ENCODE results near the gene ADAMTS1. TPM values are rescaled to one million over a fixed set of nuclear protein-coding genes. Genes with fewer than 3 reads are reported as not detected.
A peak's percentile ranks its signal among the peaks of the same experiment; 100 is the strongest.

The ADAMTS1 gene
- total and polyA plus RNA-seq, 2 of the 13 experiments (the other 11 are each of a cell fraction or from before 2014, with no cell fraction given) = 0.02 to 0.11 TPM

- CTCF ChIA-PET (ENCODE audit: low intra/inter-chr PET ratio, low total read pairs) = no interaction called here
Observed at GRCh38 chr21:26840912-26841311, 4.3 kb downstream of the ADAMTS1 start.

GRCh38 chr21:26840201-26840600, 5.0 kb downstream of the ADAMTS1 start:
- no peak overlapping the region for H3K27ac ChIP-seq (ENCODE audit: extremely low read length, insufficient read depth, low read length)
- intact Hi-C loops (cut with micrococcal nuclease; ENCODE audit: unreplicated experiment) (no loop called here), in situ Hi-C loops (cut with HindIII; ENCODE audit: extremely low pct_ligation_motif_present, low pct_unique_long_range_greater_than_20kb) (no loop called here)
- no peak for FAIRE-seq
- DNase-seq (ENCODE audit: low spot score) = no peak
- no peak overlapping the region for H3K9ac ChIP-seq (ENCODE audit: insufficient read depth, low read depth, low read length)
- H3K27me3 ChIP-seq (ENCODE audit: control insufficient read depth in 1 of 2, insufficient read depth in 2 of 2, low read length in 2 of 2) = peaks cover 4 to 24% of the 10 kb centered on the region in 2 experiments; a peak in 3 of 5 replicates
- H2AFZ ChIP-seq (ENCODE audit: low read length) = no peak overlapping the region
- H3K36me3 ChIP-seq (replicated peaks in 1 of 2; ENCODE audit: control insufficient read depth in 1 of 2, insufficient read depth in 2 of 2, low read length in 2 of 2) = no peaks in the 10 kb centered on the region
- 0 out of 2 replicates have a peak, but pooled peaks cover 19% of the 10 kb centered on the region for H3K4me1 ChIP-seq (ENCODE audit: insufficient read depth, low read length)
- WGBS (ENCODE audit: low lambda C conversion rate) = 49% methylated on average over 10 of the region's 10 CpGs
- no peaks in the 10 kb centered on the region for H4K20me1 ChIP-seq (ENCODE audit: insufficient read depth, low read length)
- no peak overlapping the region for H3K4me3 ChIP-seq (replicated peaks in 1 of 3; ENCODE audit: insufficient read depth in 1 of 3, low read depth in 2 of 3, low read length in 3 of 3)
- no peaks in the 10 kb centered on the region for H3K79me2 ChIP-seq (ENCODE audit: insufficient read depth, low read length)
- no peak for ATAC-seq
- CTCF ChIA-PET (ENCODE audit: low intra/inter-chr PET ratio, low total read pairs) = no interaction called here
- H3K4me2 ChIP-seq (ENCODE audit: low read depth, low read length) = no peak overlapping the region
- no TSS peak for BruUV-seq (replicated peaks)
- H3K9me3 ChIP-seq (ENCODE audit: low read length) = no peaks in the 10 kb centered on the region
- POLR2A ChIA-PET = no interaction called here
- TF ChIP-seq ZNF704 (CRISPR knock-in tag; IDR thresholded peaks at IDR 0.05; ENCODE audit: borderline replicate concordance) (no peak), PLSCR1 (CRISPR knock-in tag; IDR thresholded peaks at IDR 0.05; ENCODE audit: borderline replicate concordance) (no peak), KLF16 (CRISPR knock-in tag; IDR thresholded peaks at IDR 0.05) (no peak), PHF21A (CRISPR knock-in tag; IDR thresholded peaks at IDR 0.05) (no peak), FOXO1 (CRISPR knock-in tag; IDR thresholded peaks at IDR 0.05) (no peak), ZNF543 (CRISPR knock-in tag; IDR thresholded peaks at IDR 0.05) (no peak), KDM2A (CRISPR knock-in tag; IDR thresholded peaks at IDR 0.05; ENCODE audit: borderline replicate concordance, low read depth) (no peak), ZNF343 (CRISPR knock-in tag; IDR thresholded peaks at IDR 0.05) (no peak), NFATC3 (CRISPR knock-in tag; IDR thresholded peaks at IDR 0.05) (no peak), ZNF569 (CRISPR knock-in tag; IDR thresholded peaks at IDR 0.05; ENCODE audit: borderline replicate concordance) (no peak), ZEB1 (IDR thresholded peaks at IDR 0.05; ENCODE audit: insufficient replicate concordance, low read depth) (no peak), ZNF281 (CRISPR knock-in tag; IDR thresholded peaks at IDR 0.05; ENCODE audit: borderline replicate concordance) (no peak), ZC3H13 (CRISPR knock-in tag; IDR thresholded peaks at IDR 0.05) (no peak)

More at GRCh38 chr21:26840912-26841311, 4.3 kb downstream of the ADAMTS1 start:
- Histone ChIP-seq H3K36me3 (replicated peaks in 1 of 2; ENCODE audit: control insufficient read depth in 1 of 2, insufficient read depth in 2 of 2, low read length in 2 of 2) (no peaks in the 10 kb centered on the region), H3K9me3 (ENCODE audit: low read length) (no peaks in the 10 kb centered on the region), H2AFZ (ENCODE audit: low read length) (no peak overlapping the region), H3K27ac (ENCODE audit: extremely low read length, insufficient read depth, low read length) (no peak overlapping the region), H3K4me1 (ENCODE audit: insufficient read depth, low read length) (0 out of 2 replicates have a peak, but pooled peaks cover 26% of the 10 kb centered on the region), H3K9ac (ENCODE audit: insufficient read depth, low read depth, low read length) (no peak overlapping the region), H3K4me3 (replicated peaks in 1 of 3; ENCODE audit: insufficient read depth in 1 of 3, low read depth in 2 of 3, low read length in 3 of 3) (no peak overlapping the region), H3K79me2 (ENCODE audit: insufficient read depth, low read length) (no peaks in the 10 kb centered on the region), H3K27me3 (ENCODE audit: control insufficient read depth in 1 of 2, insufficient read depth in 2 of 2, low read length in 2 of 2) (peaks cover 5 to 29% of the 10 kb centered on the region in 2 experiments; a peak in 3 of 5 replicates), H3K4me2 (ENCODE audit: low read depth, low read length) (no peak overlapping the region), H4K20me1 (ENCODE audit: insufficient read depth, low read length) (no peaks in the 10 kb centered on the region)
- WGBS (ENCODE audit: low lambda C conversion rate) = 39% methylated on average over 4 of the region's 7 CpGs
- in situ Hi-C loops (cut with HindIII; ENCODE audit: extremely low pct_ligation_motif_present, low pct_unique_long_range_greater_than_20kb) = no loop called here
- ATAC-seq = no peak
- no TSS peak for BruUV-seq (replicated peaks)
- POLR2A ChIA-PET = no interaction called here
- DNase-seq (ENCODE audit: low spot score) = no peak
- TF ChIP-seq ATF7 (IDR thresholded peaks at IDR 0.05) (peak; percentile 26; the same call in 1 of the 2 replicates), ATF7 (CRISPR knock-in tag; IDR thresholded peaks at IDR 0.05) (no peak), RCOR2 (CRISPR knock-in tag; IDR thresholded peaks at IDR 0.05) (no peak)
- intact Hi-C loops (cut with micrococcal nuclease; ENCODE audit: unreplicated experiment) = no loop called here
- no peak for FAIRE-seq

Measured in HepG2 (cell line).